ENCODE measurements around the gene DNMBP. TPM values are rescaled to one million over a fixed set of nuclear protein-coding genes. Genes with fewer than 3 reads are reported as not detected.
"Not testable (repeated sequence)": the region's sequence is repeated elsewhere in the genome, so short reads cannot be mapped to it uniquely, and the experiment has no call there.

The DNMBP gene
- polyA plus RNA-seq, 2 of the 4 experiments (the other 2 are of a cell fraction): 13.7 to 20.3 TPM

- peaks cover 24% of the 10 kb centered on the region for H3K4me1 ChIP-seq
- peak overlapping the region in 1 of 2 experiments; percentile 29; a peak in 2 of 6 replicates for H3K27ac ChIP-seq
- TF ChIP-seq, protein P1, sequence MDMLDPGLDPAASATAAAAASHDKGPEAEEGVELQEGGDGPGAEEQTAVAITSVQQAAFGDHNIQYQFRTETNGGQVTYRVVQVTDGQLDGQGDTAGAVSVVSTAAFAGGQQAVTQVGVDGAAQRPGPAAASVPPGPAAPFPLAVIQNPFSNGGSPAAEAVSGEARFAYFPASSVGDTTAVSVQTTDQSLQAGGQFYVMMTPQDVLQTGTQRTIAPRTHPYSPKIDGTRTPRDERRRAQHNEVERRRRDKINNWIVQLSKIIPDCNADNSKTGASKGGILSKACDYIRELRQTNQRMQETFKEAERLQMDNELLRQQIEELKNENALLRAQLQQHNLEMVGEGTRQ (IDR thresholded peaks at IDR 0.05): peak; percentile 6; the same call in 1 of the 2 replicates
- TF ChIP-seq, protein P2, sequence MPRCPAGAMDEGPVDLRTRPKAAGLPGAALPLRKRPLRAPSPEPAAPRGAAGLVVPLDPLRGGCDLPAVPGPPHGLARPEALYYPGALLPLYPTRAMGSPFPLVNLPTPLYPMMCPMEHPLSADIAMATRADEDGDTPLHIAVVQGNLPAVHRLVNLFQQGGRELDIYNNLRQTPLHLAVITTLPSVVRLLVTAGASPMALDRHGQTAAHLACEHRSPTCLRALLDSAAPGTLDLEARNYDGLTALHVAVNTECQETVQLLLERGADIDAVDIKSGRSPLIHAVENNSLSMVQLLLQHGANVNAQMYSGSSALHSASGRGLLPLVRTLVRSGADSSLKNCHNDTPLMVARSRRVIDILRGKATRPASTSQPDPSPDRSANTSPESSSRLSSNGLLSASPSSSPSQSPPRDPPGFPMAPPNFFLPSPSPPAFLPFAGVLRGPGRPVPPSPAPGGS (IDR thresholded peaks at IDR 0.05): no peak
- no peak for TF ChIP-seq PHF8 (IDR thresholded peaks at IDR 0.05; ENCODE audit: borderline replicate concordance, low read depth)
- no peak for TF ChIP-seq RARB (CRISPR knock-in tag; IDR thresholded peaks at IDR 0.05)
- ATAC-seq: peak in 1 of 2 experiments; percentile 46; a peak in 3 of 6 replicates
- WGBS (ENCODE audit: missing lambda C conversion rate): 81% methylated on average over 8 of the region's 8 CpGs
- no peak for FAIRE-seq
- no peak overlapping the region for H3K4me3 ChIP-seq
- H3K9me3 ChIP-seq: no peaks in the 10 kb centered on the region
- peak overlapping the region; percentile 13; the same call in 1 of the 3 replicates for H3K4me2 ChIP-seq
- DNase-seq (ENCODE audit: low read depth in 1 of 2, low spot score in 1 of 2): no peak
- CTCF ChIA-PET: interaction anchor here (1.1 to 2.7 kb wide), 8 partner anchors 9 to 87 kb away, joined by 4 to 12 read pairs (median 7); partner anchors contain the start of gene DNMBP
- POLR2A ChIA-PET: no interaction called here
Observed at GRCh38 chr10:99993701-99994689, 15.8 kb downstream of the DNMBP start.

GRCh38 chr10:99985637-99986036, 24.1 kb downstream of the DNMBP start:
- H3K4me3 ChIP-seq; DNase-seq (ENCODE audit: low read depth in 1 of 2, low spot score in 1 of 2); H3K4me2 ChIP-seq; H3K27ac ChIP-seq; ATAC-seq; FAIRE-seq; POLR2A ChIA-PET; H3K9me3 ChIP-seq: not testable (repeated sequence)
- peak; percentile 29 to 71; a peak in 2 of 4 replicates for TF ChIP-seq CEBPB (IDR thresholded peaks at IDR 0.05)
- peaks cover 38% of the 10 kb centered on the region for H3K4me1 ChIP-seq
- 93% methylated on average over 5 of the region's 5 CpGs for WGBS (ENCODE audit: missing lambda C conversion rate)
- CTCF ChIA-PET: interaction anchor here (0.7 to 2.5 kb wide), 2 partner anchors 9 to 28 kb away, joined by 3 to 7 read pairs; no protein-coding TSS in a partner anchor

GRCh38 chr10:99984211-99985034, 25.3 kb downstream of the DNMBP start:
- no peak overlapping the region for H3K4me3 ChIP-seq
- TF ChIP-seq, protein P3, sequence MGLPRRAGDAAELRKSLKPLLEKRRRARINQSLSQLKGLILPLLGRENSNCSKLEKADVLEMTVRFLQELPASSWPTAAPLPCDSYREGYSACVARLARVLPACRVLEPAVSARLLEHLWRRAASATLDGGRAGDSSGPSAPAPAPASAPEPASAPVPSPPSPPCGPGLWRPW (IDR thresholded peaks at IDR 0.05): no peak
- TF ChIP-seq CBX8 (IDR thresholded peaks at IDR 0.05) (no peak), ZSCAN20 (CRISPR knock-in tag; IDR thresholded peaks at IDR 0.05) (no peak), CTCF (IDR thresholded peaks at IDR 0.05) (no peak), GATA3 (IDR thresholded peaks at IDR 0.05; ENCODE audit: borderline replicate concordance) (no peak), TP53 (CRISPR knock-in tag; IDR thresholded peaks at IDR 0.05) (no peak), RCOR1 (IDR thresholded peaks at IDR 0.05; ENCODE audit: low read depth, low read length) (no peak), MYC (IDR thresholded peaks at IDR 0.05; ENCODE audit: borderline replicate concordance, low read length) (no peak), FOSB (CRISPR knock-in tag; IDR thresholded peaks at IDR 0.05) (no peak)
- H3K4me2 ChIP-seq: peak overlapping the region; percentile 46
- no peaks in the 10 kb centered on the region for H3K9me3 ChIP-seq
- no peak for FAIRE-seq
- DNase-seq (ENCODE audit: low read depth in 1 of 2, low spot score in 1 of 2): no peak
- 36% methylated on average over 5 of the region's 5 CpGs for WGBS (ENCODE audit: missing lambda C conversion rate)
- peaks cover 42% of the 10 kb centered on the region for H3K4me1 ChIP-seq
- peak overlapping the region in 1 of 2 experiments; percentile 74; a peak in 3 of 6 replicates for H3K27ac ChIP-seq
- no peak for ATAC-seq
- CTCF ChIA-PET: interaction anchor here (1.1 to 9.0 kb wide), 3 partner anchors 10 to 26 kb away, joined by 3 to 58 read pairs (median 7); partner anchors contain the start of gene DNMBP
- POLR2A ChIA-PET: interaction anchor here (1.4 kb wide), 1 partner anchor 18 kb away, joined by 3 read pairs; no protein-coding TSS in a partner anchor
